GM19452 (cell line): ENCODE results near the gene CHPF2.

Experiments used
- ATAC-seq: cut with Tn5 transposase; IDR thresholded peaks from one replicate; pipeline ENCODE4 v1.9.1; 2021; ENCODE audit not compliant: unreplicated experiment

CHPF2 gene

GRCh38 chr7:151282111-151282510 lies 49.8 kb downstream of the CHPF2 start:
- no peak for ATAC-seq

- ATAC-seq = no peak
These were observed 51.0 kb downstream of the CHPF2 start for GRCh38 chr7:151283302-151283701.

- ATAC-seq = no peak
These were observed 53.9 kb downstream of the CHPF2 start for GRCh38 chr7:151286148-151286547.
